H9 (cell line): ENCODE results near the gene GLIPR2. TPM values are rescaled to one million over a fixed set of nuclear protein-coding genes. Genes with fewer than 3 reads are reported as not detected.

Source experiments
- DNase-seq: peaks from one replicate; pipeline ENCODE4 v3.0.0-alpha.2; 2017
- H2AFZ ChIP-seq: one replicate; pipeline ENCODE4 v1.6.1; 2013; ENCODE audit warnings: mild to moderate bottlenecking, low read length, control low read depth, moderate library complexity
- H2AK5ac ChIP-seq: 2 replicates; pipeline ENCODE4 v1.6.1; 2013; ENCODE audit warnings: low read length, control low read depth, mixed read lengths; ENCODE audit not compliant: insufficient read length
- H2BK120ac ChIP-seq: one replicate; pipeline ENCODE4 v1.6.1; 2013; ENCODE audit warnings: low read depth, mild to moderate bottlenecking, low read length, control low read depth, inconsistent platforms; ENCODE audit not compliant: poor library complexity, severe bottlenecking
- H2BK12ac ChIP-seq: 2 replicates; pipeline ENCODE4 v1.6.1; 2013; ENCODE audit warnings: low read length, control low read depth, mixed read lengths, low read depth; ENCODE audit not compliant: insufficient read length
- H2BK15ac ChIP-seq: 2 replicates; pipeline ENCODE4 v1.6.1; 2013; ENCODE audit warnings: low read depth, low read length, control low read depth
- H2BK20ac ChIP-seq: one replicate; pipeline ENCODE4 v1.6.1; 2013; ENCODE audit warnings: low read depth, mild to moderate bottlenecking, low read length, control low read depth, inconsistent platforms; ENCODE audit not compliant: poor library complexity, severe bottlenecking
- H2BK5ac ChIP-seq: 2 replicates; pipeline ENCODE4 v1.6.1; 2013; ENCODE audit warnings: low read length, control low read depth, mixed read lengths; ENCODE audit not compliant: insufficient read length
- H3K14ac ChIP-seq: 2 replicates; pipeline ENCODE4 v1.6.1; 2013; ENCODE audit warnings: low read length, control low read depth; ENCODE audit not compliant: insufficient read depth
- H3K18ac ChIP-seq: 2 replicates; pipeline ENCODE4 v1.6.1; 2013; ENCODE audit warnings: low read depth, mild to moderate bottlenecking, mixed read lengths, low read length, control low read depth; ENCODE audit not compliant: insufficient read length
- H3K23ac ChIP-seq: 2 replicates; pipeline ENCODE4 v1.6.1; 2013; ENCODE audit warnings: low read length, control low read depth, mixed read lengths, low read depth; ENCODE audit not compliant: insufficient read length
- H3K23me2 ChIP-seq: 2 replicates; pipeline ENCODE4 v1.6.1; 2013; ENCODE audit warnings: low read depth, mild to moderate bottlenecking, mixed read lengths, low read length, control low read depth; ENCODE audit not compliant: insufficient read length, poor library complexity, severe bottlenecking
- H3K27ac ChIP-seq: 2 replicates; pipeline ENCODE4 v1.5.1; 2013; ENCODE audit warnings: low read length, control low read depth, mixed read lengths, low read depth; ENCODE audit not compliant: insufficient read length
- H3K27me3 ChIP-seq: 2 replicates; pipeline ENCODE4 v1.6.1; 2013; ENCODE audit warnings: low read length, control low read depth, inconsistent platforms; ENCODE audit not compliant: insufficient read depth
- H3K4ac ChIP-seq: 2 replicates; pipeline ENCODE4 v1.6.1; 2013; ENCODE audit warnings: low read depth, mild to moderate bottlenecking, control low read depth, inconsistent platforms, low read length, moderate library complexity
- H3K4me1 ChIP-seq: 2 replicates; pipeline ENCODE4 v1.6.1; 2013; ENCODE audit warnings: low read length, control low read depth, inconsistent platforms; ENCODE audit not compliant: insufficient read depth
- H3K4me2 ChIP-seq: 2 replicates; pipeline ENCODE4 v1.6.1; 2013; ENCODE audit warnings: low read length, control low read depth, mixed read lengths; ENCODE audit not compliant: insufficient read length, insufficient read depth
- H3K56ac ChIP-seq: 2 replicates; pipeline ENCODE4 v1.6.1; 2013; ENCODE audit warnings: low read depth, mild to moderate bottlenecking, mixed read lengths, low read length, control low read depth; ENCODE audit not compliant: insufficient read length
- H3K79me1 ChIP-seq: 2 replicates; pipeline ENCODE4 v1.6.1; 2013; ENCODE audit warnings: low read depth, mild to moderate bottlenecking, moderate library complexity, low read length, control low read depth, inconsistent platforms; ENCODE audit not compliant: insufficient read depth, poor library complexity, severe bottlenecking
- H3K79me2 ChIP-seq: 2 replicates; pipeline ENCODE4 v1.6.1; 2013; ENCODE audit warnings: low read length, control low read depth, inconsistent platforms; ENCODE audit not compliant: insufficient read depth
- H3K9ac ChIP-seq: 2 replicates; pipeline ENCODE4 v1.6.1; 2013; ENCODE audit warnings: low read length, control low read depth, mixed read lengths; ENCODE audit not compliant: insufficient read length; ENCODE audit errors: extremely low read depth
- H3K9me3 ChIP-seq: one replicate; pipeline ENCODE4 v1.6.1; 2013; ENCODE audit warnings: low read depth, low read length, inconsistent platforms; ENCODE audit not compliant: control insufficient read depth
- H3T11ph ChIP-seq: one replicate; pipeline ENCODE4 v1.6.1; 2013; ENCODE audit warnings: mild to moderate bottlenecking, low read length, control low read depth, inconsistent platforms
- H4K20me1 ChIP-seq: one replicate; pipeline ENCODE4 v1.6.1; 2013; ENCODE audit not compliant: control insufficient read depth, insufficient read length, insufficient read depth
- H4K5ac ChIP-seq: 2 replicates; pipeline ENCODE4 v1.6.1; 2013; ENCODE audit warnings: low read depth, mild to moderate bottlenecking, mixed read lengths, low read length, control low read depth; ENCODE audit not compliant: insufficient read length
- H4K8ac ChIP-seq: replicated peaks from 2 replicates; pipeline ENCODE4 v1.6.1; 2013; ENCODE audit warnings: low read length, control low read depth, mixed read lengths, low read depth; ENCODE audit not compliant: insufficient read length
- H4K91ac ChIP-seq: 2 replicates; pipeline ENCODE4 v1.6.1; 2013; ENCODE audit warnings: low read depth, mild to moderate bottlenecking, moderate library complexity, mixed read lengths, low read length, control low read depth; ENCODE audit not compliant: insufficient read length
- H3K27ac Mint-ChIP-seq, 3 experiments: 2 replicates in 2 of 3; 3 replicates in 1 of 3; pipeline ENCODE4 v1.8.0; 2020 to 2021; ENCODE audit warnings: mixed read lengths in 3 of 3, mild to moderate bottlenecking in 1 of 3, moderate library complexity in 1 of 3
- H3K27me3 Mint-ChIP-seq: 2 replicates; pipeline ENCODE4 v1.8.0; 2021; ENCODE audit warnings: low read depth, mild to moderate bottlenecking, moderate library complexity, mixed read lengths
- H3K36me3 Mint-ChIP-seq, 3 experiments: 2 replicates in 2 of 3; 3 replicates in 1 of 3; pipeline ENCODE4 v1.8.0; 2020 to 2021; ENCODE audit warnings: low read depth in 3 of 3, mixed read lengths in 3 of 3; ENCODE audit not compliant: insufficient read depth in 1 of 3
- H3K4me1 Mint-ChIP-seq, 2 experiments: 2 replicates each; pipeline ENCODE4 v1.8.0; 2020; ENCODE audit warnings: mixed read lengths in 2 of 2
- H3K4me3 Mint-ChIP-seq, 2 experiments: 2 replicates in 1 of 2; 3 replicates in 1 of 2; pipeline ENCODE4 v1.8.0; 2020 to 2021; ENCODE audit warnings: mild to moderate bottlenecking in 2 of 2, mixed read lengths in 2 of 2, moderate library complexity in 1 of 2
- H3K9me3 Mint-ChIP-seq, 2 experiments: 2 replicates in 1 of 2; 3 replicates in 1 of 2; pipeline ENCODE4 v1.8.0; 2020; ENCODE audit warnings: mild to moderate bottlenecking in 2 of 2, mixed read lengths in 2 of 2, moderate library complexity in 1 of 2
- WGBS: extraction: QIAGEN DNeasy Blood & Tissue Kit; methylation state at CpG from one replicate; pipeline ENCODE4 v1.1.7; 2013; ENCODE audit warnings: missing lambda C conversion rate, low lambda C conversion rate, mixed read lengths; ENCODE audit not compliant: insufficient read length; ENCODE audit errors: extremely low coverage; 5-methylcytosine and 5-hydroxymethylcytosine counted together
- total RNA-seq: library from RNA; stranded (reverse); gene quantifications from 2 replicates; pipeline ENCODE4 v1.2.1, GENCODE V29; 2021
- TF ChIP-seq, protein P1 (sequence below): fragments of 200-600 bp; sonication (generic); conservative IDR thresholded peaks from 3 replicates; pipeline ENCODE4 v1.8.0; 2021; ENCODE audit warnings: antibody characterized with exemption, mild to moderate bottlenecking

GLIPR2 gene
- total RNA-seq, 1 experiment from 2014 or later: 10.0 TPM

DNA sequence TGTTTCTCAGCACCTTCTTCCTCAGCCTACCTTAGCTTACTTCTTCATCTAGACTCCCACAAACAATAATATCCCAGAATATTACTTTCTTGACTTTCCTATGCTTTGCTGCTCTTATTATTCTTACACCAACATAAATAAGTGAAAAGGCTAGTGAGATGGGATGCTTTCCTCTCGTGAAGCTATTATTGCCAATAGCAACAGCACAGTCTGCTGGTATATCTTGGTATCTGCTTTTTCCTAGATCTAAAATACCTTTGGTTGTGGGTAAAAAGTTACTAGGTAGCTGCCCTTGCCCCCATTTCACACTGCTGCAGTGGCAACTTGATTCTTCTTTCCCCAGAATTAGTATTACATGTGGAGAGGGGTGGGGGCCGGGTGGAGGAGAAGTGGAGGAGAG, 26.1 kb upstream of the GLIPR2 start:
- no peak overlapping the region for H3K4me3 Mint-ChIP-seq
- no peaks in the 10 kb centered on the region for H3K4me1 Mint-ChIP-seq
- no peak overlapping the region for H4K8ac ChIP-seq
- no peaks in the 10 kb centered on the region for H3K27me3 ChIP-seq
- DNase-seq: no peak
- no peak overlapping the region for H2BK15ac ChIP-seq
- no peak overlapping the region for H3K23ac ChIP-seq
- H3K9me3 Mint-ChIP-seq: no peaks in the 10 kb centered on the region
- no peak overlapping the region for H2AK5ac ChIP-seq
- no CpG with 5 or more reads among the region's 2 CpGs for WGBS
- no peak overlapping the region for H3K56ac ChIP-seq
- no peak overlapping the region for H3T11ph ChIP-seq
- H3K9ac ChIP-seq: no peak overlapping the region
- no peaks in the 10 kb centered on the region for H3K9me3 ChIP-seq
- H2BK5ac ChIP-seq: no peak overlapping the region
- H3K27me3 Mint-ChIP-seq: no peaks in the 10 kb centered on the region
- no peak overlapping the region for H2BK20ac ChIP-seq
- H3K4me2 ChIP-seq: no peak overlapping the region
- no peak overlapping the region for H3K27ac Mint-ChIP-seq
- peaks cover 0 to 3% (median 0%) of the 10 kb centered on the region in 3 experiments; a peak in 1 of 7 replicates for H3K36me3 Mint-ChIP-seq
- no peak overlapping the region for H2BK12ac ChIP-seq
- H2AFZ ChIP-seq: no peak overlapping the region
- H3K4ac ChIP-seq: no peak overlapping the region
- H4K91ac ChIP-seq: no peak overlapping the region
- no peak overlapping the region for H3K27ac ChIP-seq
- no peaks in the 10 kb centered on the region for H3K23me2 ChIP-seq
- H3K79me1 ChIP-seq: no peaks in the 10 kb centered on the region
- TF ChIP-seq, protein P1, sequence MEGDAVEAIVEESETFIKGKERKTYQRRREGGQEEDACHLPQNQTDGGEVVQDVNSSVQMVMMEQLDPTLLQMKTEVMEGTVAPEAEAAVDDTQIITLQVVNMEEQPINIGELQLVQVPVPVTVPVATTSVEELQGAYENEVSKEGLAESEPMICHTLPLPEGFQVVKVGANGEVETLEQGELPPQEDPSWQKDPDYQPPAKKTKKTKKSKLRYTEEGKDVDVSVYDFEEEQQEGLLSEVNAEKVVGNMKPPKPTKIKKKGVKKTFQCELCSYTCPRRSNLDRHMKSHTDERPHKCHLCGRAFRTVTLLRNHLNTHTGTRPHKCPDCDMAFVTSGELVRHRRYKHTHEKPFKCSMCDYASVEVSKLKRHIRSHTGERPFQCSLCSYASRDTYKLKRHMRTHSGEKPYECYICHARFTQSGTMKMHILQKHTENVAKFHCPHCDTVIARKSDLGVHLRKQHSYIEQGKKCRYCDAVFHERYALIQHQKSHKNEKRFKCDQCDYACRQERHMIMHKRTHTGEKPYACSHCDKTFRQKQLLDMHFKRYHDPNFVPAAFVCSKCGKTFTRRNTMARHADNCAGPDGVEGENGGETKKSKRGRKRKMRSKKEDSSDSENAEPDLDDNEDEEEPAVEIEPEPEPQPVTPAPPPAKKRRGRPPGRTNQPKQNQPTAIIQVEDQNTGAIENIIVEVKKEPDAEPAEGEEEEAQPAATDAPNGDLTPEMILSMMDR: peak; percentile 35; the same call in 2 of the 3 replicates
- no peaks in the 10 kb centered on the region for H3K79me2 ChIP-seq
- H4K20me1 ChIP-seq: no peaks in the 10 kb centered on the region
- H4K5ac ChIP-seq: no peak overlapping the region
- no peaks in the 10 kb centered on the region for H3K4me1 ChIP-seq
- H3K14ac ChIP-seq: no peak overlapping the region
- no peak overlapping the region for H2BK120ac ChIP-seq
- no peak overlapping the region for H3K18ac ChIP-seq
